HEK293 (cell line): Measurements from ENCODE around the gene YWHAG.

ENCODE experiments used
- CTCF ChIA-PET: fragments of 350-600 bp; formaldehyde crosslinking; extraction: SDS; loops from one replicate; lab custom pipeline; 2021; ENCODE audit warnings: antibody characterized with exemption; lab: Yijun Ruan, JAX
- POLR2A ChIA-PET: fragments of 300-600 bp; formaldehyde crosslinking; extraction: SDS; loops from one replicate; lab custom pipeline; 2020; ENCODE audit warnings: antibody characterized with exemption, inconsistent platforms; lab: Yijun Ruan, JAX
- H3K27ac ChIP-seq: fragments of 200-500 bp; sonication (Bioruptor generic); 2 replicates; pipeline ENCODE4 v1.5.1; 2014; ENCODE audit warnings: low read depth, low read length, control low read depth, inconsistent platforms; ENCODE audit errors: extremely low read depth
- H3K36me3 ChIP-seq, 2 experiments: fragments of 200-500 bp in 1 of 2; sonication (Bioruptor generic) in 1 of 2; 1 replicate in 1 of 2; 2 replicates in 1 of 2; pipeline ENCODE4 v1.5.1; 2014 to 2017; ENCODE audit warnings: inconsistent platforms in 2 of 2, low read length in 2 of 2; ENCODE audit not compliant: control insufficient read depth in 2 of 2, insufficient read depth in 1 of 2
- H3K4me1 ChIP-seq: fragments of 200-500 bp; sonication (Bioruptor generic); 2 replicates; pipeline ENCODE4 v1.5.1; 2014; ENCODE audit warnings: mild to moderate bottlenecking, low read length, inconsistent platforms; ENCODE audit not compliant: control insufficient read depth, insufficient read depth
- H3K4me3 ChIP-seq: 2 replicates; pipeline ENCODE4 v1.5.1; 2011; ENCODE audit warnings: low read depth, mild to moderate bottlenecking, control low read depth, low read length, moderate library complexity
- H3K9me3 ChIP-seq: fragments of 200-500 bp; sonication (Bioruptor generic); 2 replicates; pipeline ENCODE4 v1.5.1; 2014; ENCODE audit warnings: low read depth, low read length, inconsistent platforms; ENCODE audit not compliant: control insufficient read depth, insufficient read depth
- EGR2 ChIP-seq: fragments of 450-650 bp; formaldehyde crosslinking; IDR thresholded peaks from 2 replicates; pipeline ENCODE4 v1.5.1; 2016; ENCODE audit warnings: low read depth, missing biosample characterization, missing genetic modification characterization
- PRDM1 ChIP-seq: fragments of 450-650 bp; formaldehyde crosslinking; IDR thresholded peaks from 2 replicates; pipeline ENCODE4; 2016; ENCODE audit warnings: missing biosample characterization, missing genetic modification characterization
- RBAK ChIP-seq: fragments of 450-650 bp; formaldehyde crosslinking; IDR thresholded peaks from 2 replicates; pipeline ENCODE4 v1.5.1; 2016; ENCODE audit warnings: missing biosample characterization, missing genetic modification characterization
- REPIN1 ChIP-seq: fragments of 450-650 bp; formaldehyde crosslinking; IDR thresholded peaks from 2 replicates; pipeline ENCODE4 v1.5.1; 2017; ENCODE audit warnings: missing biosample characterization, missing genetic modification characterization, low read depth
- SETDB1 ChIP-seq: IDR thresholded peaks from one replicate; pipeline ENCODE4 v1.6.1; 2017; ENCODE audit warnings: mild to moderate bottlenecking, low read length, moderate library complexity, mixed read lengths; ENCODE audit not compliant: insufficient read length
- SP7 ChIP-seq: fragments of 450-650 bp; formaldehyde crosslinking; IDR thresholded peaks from 2 replicates; pipeline ENCODE4 v1.5.1; 2016; ENCODE audit warnings: missing biosample characterization, missing genetic modification characterization
- ZIC2 ChIP-seq: fragments of 450-650 bp; formaldehyde crosslinking; IDR thresholded peaks from 2 replicates; pipeline ENCODE4 v1.5.1; 2016; ENCODE audit warnings: missing biosample characterization, missing genetic modification characterization
- ZNF133 ChIP-seq: fragments of 450-650 bp; formaldehyde crosslinking; IDR thresholded peaks from 2 replicates; pipeline ENCODE4 v1.5.1; 2016; ENCODE audit warnings: missing biosample characterization, missing genetic modification characterization
- ZNF138 ChIP-seq: fragments of 450-650 bp; formaldehyde crosslinking; IDR thresholded peaks from 2 replicates; pipeline ENCODE4 v1.5.1; 2016; ENCODE audit warnings: missing biosample characterization, missing genetic modification characterization, borderline replicate concordance
- ZNF174 ChIP-seq: fragments of 450-650 bp; formaldehyde crosslinking; IDR thresholded peaks from 2 replicates; pipeline ENCODE4 v1.5.0; 2017; ENCODE audit warnings: missing biosample characterization, mild to moderate bottlenecking, missing genetic modification characterization
- ZNF184 ChIP-seq: fragments of 450-650 bp; IDR thresholded peaks from 2 replicates; pipeline ENCODE4 v1.5.1; 2018; ENCODE audit warnings: missing biosample characterization, mild to moderate bottlenecking, missing genetic modification characterization
- ZNF19 ChIP-seq: fragments of 450-650 bp; formaldehyde crosslinking; IDR thresholded peaks from 2 replicates; pipeline ENCODE4; 2016; ENCODE audit warnings: missing biosample characterization, missing genetic modification characterization, low read depth
- ZNF571 ChIP-seq: fragments of 450-650 bp; formaldehyde crosslinking; IDR thresholded peaks from 2 replicates; pipeline ENCODE4 v1.5.0; 2017; ENCODE audit warnings: missing biosample characterization, missing genetic modification characterization
- ZNF626 ChIP-seq: fragments of 450-650 bp; sonication (Bioruptor Pico); formaldehyde crosslinking; IDR thresholded peaks from 2 replicates; pipeline ENCODE4 v1.5.1; 2018; ENCODE audit warnings: missing biosample characterization, missing genetic modification characterization, inconsistent platforms
- ZNF670 ChIP-seq: fragments of 450-650 bp; formaldehyde crosslinking; IDR thresholded peaks from 2 replicates; pipeline ENCODE4 v1.5.1; 2016; ENCODE audit warnings: missing biosample characterization, missing genetic modification characterization, low read depth
- ZNF768 ChIP-seq: fragments of 450-650 bp; formaldehyde crosslinking; IDR thresholded peaks from 2 replicates; pipeline ENCODE4 v1.5.1; 2018; ENCODE audit warnings: missing biosample characterization, mild to moderate bottlenecking, missing genetic modification characterization
- ZNF785 ChIP-seq: fragments of 450-650 bp; formaldehyde crosslinking; IDR thresholded peaks from 2 replicates; pipeline ENCODE4 v1.5.1; 2016; ENCODE audit warnings: missing biosample characterization, missing genetic modification characterization
- ZSCAN23 ChIP-seq: fragments of 450-650 bp; formaldehyde crosslinking; IDR thresholded peaks from 2 replicates; pipeline ENCODE4 v1.5.1; 2016; ENCODE audit warnings: missing biosample characterization, missing genetic modification characterization
- TF ChIP-seq, protein P1 (sequence below): fragments of 450-650 bp; formaldehyde crosslinking; IDR thresholded peaks from 2 replicates; pipeline ENCODE4 v1.5.1; 2016; ENCODE audit warnings: missing biosample characterization, missing genetic modification characterization
- TF ChIP-seq, protein P2 (sequence below): fragments of 450-650 bp; formaldehyde crosslinking; IDR thresholded peaks from 2 replicates; pipeline ENCODE4 v1.5.1; 2016; ENCODE audit warnings: missing biosample characterization, missing genetic modification characterization

Gene YWHAG

DNA sequence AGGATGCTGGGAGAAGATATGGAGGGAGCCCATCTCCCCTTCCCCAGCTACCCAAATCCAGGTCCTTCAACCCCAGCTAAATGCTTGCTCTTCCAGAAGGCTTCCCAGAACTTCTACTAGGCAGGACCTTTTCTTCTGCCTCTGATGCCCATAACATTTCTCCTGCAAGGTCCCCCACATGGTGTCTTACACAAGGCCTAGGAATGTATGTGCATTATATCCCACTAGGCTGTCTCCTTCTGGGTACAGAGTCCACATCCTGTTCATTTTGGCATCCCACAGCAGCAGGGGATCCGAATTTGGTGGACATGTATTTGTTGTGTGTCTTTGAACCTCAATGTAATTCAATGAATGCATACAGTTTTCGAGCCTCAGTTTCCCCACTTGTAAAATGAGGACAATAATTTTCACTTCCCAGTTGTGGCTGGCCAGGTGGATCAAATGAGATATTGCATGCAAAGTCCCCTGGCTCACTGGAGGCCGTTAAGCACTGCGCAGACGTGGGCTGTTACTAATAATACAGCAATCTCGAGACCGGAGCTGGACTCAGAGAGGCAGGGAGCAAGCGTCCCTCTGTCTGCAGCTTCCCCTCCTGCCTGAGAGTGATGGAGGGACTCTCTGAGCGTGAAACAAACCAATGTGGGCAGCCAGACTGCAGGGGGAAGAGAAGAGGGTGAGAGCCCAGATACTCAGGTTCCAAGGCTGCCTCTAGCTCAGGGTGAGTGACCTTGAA lies 18.6 kb upstream of the YWHAG start:
- no peak overlapping the region for H3K27ac ChIP-seq
- no peak for TF ChIP-seq ZSCAN23
- no peak for TF ChIP-seq ZNF133 (tag by site-specific recombination)
- no peak for TF ChIP-seq EGR2 (tag by site-specific recombination)
- TF ChIP-seq ZNF138 (tag by site-specific recombination), result no peak
- no peak for TF ChIP-seq ZNF785
- no peak for TF ChIP-seq ZNF174 (tag by site-specific recombination)
- no peak for TF ChIP-seq PRDM1 (tag by site-specific recombination)
- TF ChIP-seq, protein P1, sequence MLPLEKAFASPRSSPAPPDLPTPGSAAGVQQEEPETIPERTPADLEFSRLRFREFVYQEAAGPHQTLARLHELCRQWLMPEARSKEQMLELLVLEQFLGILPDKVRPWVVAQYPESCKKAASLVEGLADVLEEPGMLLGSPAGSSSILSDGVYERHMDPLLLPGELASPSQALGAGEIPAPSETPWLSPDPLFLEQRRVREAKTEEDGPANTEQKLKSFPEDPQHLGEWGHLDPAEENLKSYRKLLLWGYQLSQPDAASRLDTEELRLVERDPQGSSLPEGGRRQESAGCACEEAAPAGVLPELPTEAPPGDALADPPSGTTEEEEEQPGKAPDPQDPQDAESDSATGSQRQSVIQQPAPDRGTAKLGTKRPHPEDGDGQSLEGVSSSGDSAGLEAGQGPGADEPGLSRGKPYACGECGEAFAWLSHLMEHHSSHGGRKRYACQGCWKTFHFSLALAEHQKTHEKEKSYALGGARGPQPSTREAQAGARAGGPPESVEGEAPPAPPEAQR (tag by site-specific recombination), result no peak
- no peak for TF ChIP-seq SP7 (tag by site-specific recombination)
- TF ChIP-seq, protein P2, sequence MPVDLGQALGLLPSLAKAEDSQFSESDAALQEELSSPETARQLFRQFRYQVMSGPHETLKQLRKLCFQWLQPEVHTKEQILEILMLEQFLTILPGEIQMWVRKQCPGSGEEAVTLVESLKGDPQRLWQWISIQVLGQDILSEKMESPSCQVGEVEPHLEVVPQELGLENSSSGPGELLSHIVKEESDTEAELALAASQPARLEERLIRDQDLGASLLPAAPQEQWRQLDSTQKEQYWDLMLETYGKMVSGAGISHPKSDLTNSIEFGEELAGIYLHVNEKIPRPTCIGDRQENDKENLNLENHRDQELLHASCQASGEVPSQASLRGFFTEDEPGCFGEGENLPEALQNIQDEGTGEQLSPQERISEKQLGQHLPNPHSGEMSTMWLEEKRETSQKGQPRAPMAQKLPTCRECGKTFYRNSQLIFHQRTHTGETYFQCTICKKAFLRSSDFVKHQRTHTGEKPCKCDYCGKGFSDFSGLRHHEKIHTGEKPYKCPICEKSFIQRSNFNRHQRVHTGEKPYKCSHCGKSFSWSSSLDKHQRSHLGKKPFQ, result no peak
- no peak for TF ChIP-seq ZNF571 (tag by site-specific recombination)
- no peak for TF ChIP-seq ZNF626 (tag by site-specific recombination)
- TF ChIP-seq ZNF19 (tag by site-specific recombination), result no peak
- TF ChIP-seq RBAK (tag by site-specific recombination), result no peak
- no peak for TF ChIP-seq ZNF670
- TF ChIP-seq ZNF768 (tag by site-specific recombination), result no peak
- no peak for TF ChIP-seq REPIN1 (tag by site-specific recombination)
- no peaks in the 10 kb centered on the region for H3K9me3 ChIP-seq
- no peaks in the 10 kb centered on the region for H3K4me1 ChIP-seq
- no peaks in the 10 kb centered on the region for H3K36me3 ChIP-seq
- no peak overlapping the region for H3K4me3 ChIP-seq
- CTCF ChIA-PET, result interaction anchor here (0.8 kb wide), 1 partner anchor 19 kb away, joined by 3 read pairs; the partner anchor contains the start of gene YWHAG
- POLR2A ChIA-PET, result interaction anchor here (0.6 to 1.3 kb wide), 3 partner anchors 12 to 74 kb away, joined by 3 read pairs; no protein-coding TSS in a partner anchor

DNA sequence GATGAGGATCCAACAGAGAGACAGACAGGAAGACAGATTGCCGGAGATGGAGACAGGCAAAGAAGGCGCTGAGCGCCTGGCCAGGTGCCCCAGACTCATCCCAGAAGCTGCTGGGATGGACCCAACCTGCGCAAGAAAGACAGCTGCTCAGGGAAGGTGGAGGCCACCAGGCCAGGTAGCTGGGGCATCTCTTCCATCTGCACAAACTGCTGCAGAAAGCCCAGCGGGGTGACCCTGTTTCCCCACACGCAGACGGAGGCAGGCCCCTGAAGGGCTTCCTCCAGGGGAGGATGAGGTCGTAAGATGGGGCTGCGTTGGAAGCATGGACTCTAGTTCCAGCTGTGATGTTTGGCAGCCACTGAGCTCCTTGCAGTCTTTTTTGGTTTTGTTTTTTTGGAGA lies 16.5 kb upstream of the YWHAG start:
- POLR2A ChIA-PET, result interaction anchor here (0.8 kb wide), 1 partner anchor 16 kb away, joined by 3 read pairs; the partner anchor contains the start of gene YWHAG
- TF ChIP-seq ZIC2 (tag by site-specific recombination) (peak; percentile 58), ZNF184 (tag by site-specific recombination) (no peak), SETDB1 (no peak)
- TF ChIP-seq, all 188 proteins: peak for 1
- no peaks in the 10 kb centered on the region for H3K4me1 ChIP-seq
- H3K4me3 ChIP-seq, result no peak overlapping the region
- CTCF ChIA-PET, result no interaction called here
- no peaks in the 10 kb centered on the region for H3K36me3 ChIP-seq
- H3K27ac ChIP-seq, result no peak overlapping the region
- no peaks in the 10 kb centered on the region for H3K9me3 ChIP-seq
